MV-4-11 (cell line): ENCODE data around the gene FAM13C.

ENCODE experiments used
- DNase-seq: peaks from one replicate; lab custom pipeline; 2025; lab: John Stamatoyannopoulos, UW

The FAM13C gene

DNA sequence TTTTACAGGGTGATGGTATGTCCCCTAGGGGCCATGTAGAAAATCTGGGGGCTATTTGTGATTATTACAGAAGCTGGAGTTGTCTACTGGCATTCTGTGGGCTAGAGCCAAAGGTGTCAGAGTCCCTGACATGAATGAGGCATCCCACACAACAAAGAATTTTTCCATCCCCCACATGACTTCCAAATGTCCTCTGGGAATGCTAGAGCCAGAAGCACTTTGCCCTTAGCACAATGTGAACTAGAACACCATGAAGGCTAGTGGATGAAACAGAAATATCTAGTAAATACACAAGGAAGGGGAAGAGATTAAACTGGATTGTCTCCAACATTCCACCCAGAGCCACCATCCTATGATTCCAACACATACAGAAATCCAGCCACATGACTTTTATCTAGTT, 46.9 kb downstream of the FAM13C start:
- no peak for DNase-seq

DNA sequence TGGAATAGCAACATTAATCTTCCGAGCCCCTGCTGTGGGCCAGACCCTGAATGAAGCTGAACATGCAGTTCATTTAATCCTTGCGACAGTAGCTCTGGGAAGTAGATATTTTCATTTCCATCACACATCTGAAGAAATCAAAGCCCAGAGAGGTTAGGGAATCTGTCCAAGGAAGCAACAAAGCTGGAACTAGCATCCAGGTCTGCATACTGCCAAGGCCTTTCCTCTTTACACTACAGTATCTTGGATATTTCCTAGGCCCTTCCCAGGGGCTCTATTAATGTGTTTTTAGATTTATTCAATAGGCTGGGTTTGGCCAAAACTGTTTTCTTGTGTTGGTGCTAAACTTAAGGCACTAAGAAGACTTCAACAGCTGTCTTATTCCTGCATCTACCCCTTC, 48.1 kb downstream of the FAM13C start:
- DNase-seq: no peak

DNA sequence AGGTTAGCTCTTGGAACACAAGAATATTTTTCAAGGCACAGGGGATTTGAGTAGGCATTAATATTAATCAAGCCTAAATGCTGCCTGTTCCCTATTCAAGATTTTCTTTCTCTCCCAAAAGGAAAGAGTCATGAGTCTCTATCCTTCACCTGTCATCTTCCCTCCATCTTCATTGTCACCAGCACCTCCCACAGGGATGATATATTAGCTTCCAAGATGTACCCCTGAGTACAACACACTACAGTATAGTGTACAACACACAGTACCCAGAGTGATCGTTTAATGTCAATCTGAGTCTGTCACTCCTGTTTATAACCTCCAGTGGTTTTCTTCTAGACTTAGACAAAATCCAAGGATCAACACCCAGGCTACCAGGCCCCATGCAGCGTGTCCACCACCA, 50.1 kb downstream of the FAM13C start:
- DNase-seq: no peak

DNA sequence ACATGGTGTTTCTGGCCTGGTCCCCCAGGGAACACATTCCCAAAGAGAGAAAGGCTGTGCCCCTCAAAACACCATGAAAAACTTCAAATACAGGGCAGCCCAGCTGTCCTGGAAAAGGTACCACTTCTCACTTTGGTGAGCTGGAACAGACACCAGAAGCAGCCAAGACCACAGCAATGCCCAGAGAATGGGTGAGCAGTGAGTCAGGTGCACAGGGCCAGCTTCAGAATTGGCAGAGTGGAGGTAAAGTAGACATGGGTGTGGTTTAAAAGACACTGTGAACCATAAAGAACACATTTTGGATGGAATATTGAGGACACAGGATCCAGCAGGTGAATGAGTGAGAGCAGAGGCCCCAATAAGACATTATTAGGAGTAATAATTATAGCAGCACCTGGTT, 51.3 kb downstream of the FAM13C start:
- DNase-seq: no peak

DNA sequence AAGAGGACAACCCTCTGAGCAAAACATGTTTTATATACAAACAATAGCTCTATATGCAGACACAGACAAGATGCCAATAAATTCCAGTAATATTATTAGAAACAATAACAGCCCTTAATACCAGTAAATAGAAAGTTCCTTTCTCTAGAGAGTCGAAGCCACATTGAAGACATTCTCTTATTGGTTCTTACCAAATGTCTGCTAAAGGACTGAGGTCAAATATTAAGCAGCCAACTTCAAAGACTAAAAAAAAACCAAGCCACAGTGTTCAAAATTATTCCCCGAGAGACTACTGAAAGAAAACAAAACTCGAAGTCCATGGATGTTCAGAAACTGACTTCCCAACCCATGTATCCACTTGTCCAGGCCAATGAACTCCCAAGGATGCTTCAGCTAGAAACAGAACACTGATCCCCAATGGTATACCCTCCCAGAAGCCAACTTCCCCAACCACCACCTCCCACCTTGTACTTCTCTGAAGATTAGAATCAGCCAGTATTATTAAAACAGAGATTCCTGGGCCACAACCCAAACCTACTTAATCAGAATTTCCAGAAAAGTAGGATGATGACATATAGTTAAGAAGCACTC, 51.9 kb downstream of the FAM13C start:
- DNase-seq: no peak

DNA sequence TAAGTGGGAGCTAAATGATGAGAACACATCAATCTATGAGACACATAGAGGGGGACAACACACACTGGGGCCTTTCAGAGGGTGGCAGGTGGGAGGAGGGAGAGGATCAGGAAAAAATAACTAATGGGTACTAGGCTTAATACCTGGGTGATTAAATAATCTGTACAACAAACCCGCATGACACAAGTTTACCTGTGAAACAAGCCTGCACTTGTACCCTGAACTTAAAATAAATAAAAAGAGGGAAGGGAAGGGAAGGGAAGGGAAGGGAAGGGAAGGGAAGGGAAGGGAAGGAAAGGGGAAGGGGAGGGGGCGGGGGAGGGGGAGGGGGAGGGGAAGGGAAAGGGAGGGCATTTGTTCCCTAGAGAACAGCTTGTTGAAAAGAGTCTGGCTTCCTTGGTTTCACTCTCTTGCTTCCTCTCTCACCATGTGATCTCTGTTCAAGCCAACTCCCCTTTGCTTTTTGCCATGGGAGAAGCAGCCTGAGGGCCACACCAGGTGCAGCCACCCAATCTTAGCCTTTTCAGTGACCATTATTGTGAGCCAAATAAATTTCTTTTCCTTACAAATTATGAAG, 57.7 kb downstream of the FAM13C start:
- no peak for DNase-seq

DNA sequence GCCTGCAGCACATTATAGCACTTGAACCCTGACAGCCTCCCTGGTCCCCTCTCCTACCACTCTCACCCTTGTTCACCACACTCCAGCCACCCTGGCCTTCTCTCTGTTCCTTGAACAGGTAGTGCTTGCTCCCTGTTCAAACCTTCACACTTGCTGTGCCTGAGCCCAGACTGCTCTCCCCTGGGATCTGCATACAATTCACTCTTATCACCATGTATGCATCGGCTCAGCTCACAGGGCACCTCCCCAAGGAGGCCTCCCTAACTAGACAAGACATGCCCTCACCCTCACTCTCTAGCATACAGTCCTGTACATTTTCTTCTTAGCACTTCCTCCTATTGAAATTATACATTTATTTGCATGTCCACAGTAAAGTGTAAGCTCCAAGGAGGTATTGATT, 59.3 kb downstream of the FAM13C start:
- DNase-seq: no peak

DNA sequence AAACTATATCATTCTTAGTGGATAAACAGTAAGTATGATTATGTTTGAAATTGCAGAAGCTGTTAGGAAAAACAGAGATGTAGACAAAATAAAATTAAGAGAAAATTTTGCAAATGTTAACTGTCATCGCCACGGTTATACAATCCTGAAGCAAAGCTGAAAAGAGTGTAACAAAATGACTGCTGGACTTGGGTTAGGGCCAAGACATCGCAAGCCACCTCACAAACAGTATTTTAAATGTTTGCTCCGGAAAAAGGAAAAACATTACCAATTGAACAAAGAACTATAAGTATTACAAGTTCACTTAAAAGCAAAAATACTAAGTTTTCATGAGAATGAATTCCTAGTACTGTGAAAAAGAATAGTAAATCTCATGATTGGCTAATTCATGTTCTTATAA, 60.0 kb downstream of the FAM13C start:
- no peak for DNase-seq

DNA sequence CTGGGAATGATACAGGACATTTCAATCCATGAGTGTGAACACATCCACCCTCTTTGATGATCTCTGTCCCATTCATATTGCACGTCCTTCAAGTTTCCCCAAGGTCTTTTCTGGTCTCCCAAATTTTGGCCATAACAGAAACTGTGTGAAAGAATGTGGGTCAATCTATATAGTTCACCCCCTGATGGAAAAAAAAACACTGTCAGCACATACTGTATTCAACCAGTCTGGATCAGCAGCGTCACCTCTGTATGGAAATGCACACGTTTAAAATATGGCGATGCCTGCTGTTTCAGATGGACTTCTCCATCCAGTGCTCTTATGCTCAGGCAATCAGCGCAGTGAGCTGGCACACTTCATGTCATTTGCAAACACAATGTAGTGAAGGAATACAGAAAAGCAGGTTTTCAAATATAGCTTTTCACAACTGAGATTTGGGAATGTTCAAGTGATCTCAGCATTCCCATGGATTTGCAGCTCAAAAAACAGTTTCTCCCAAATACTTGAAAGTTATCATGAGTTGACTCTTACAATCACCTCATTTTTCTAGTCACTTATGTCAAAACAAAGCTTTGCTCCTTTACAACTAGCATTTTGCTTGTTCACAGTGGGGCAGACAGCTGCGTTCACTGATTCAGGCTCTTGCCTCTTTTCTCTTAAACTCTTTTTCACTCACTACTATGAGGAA, 61.1 kb downstream of the FAM13C start:
- no peak for DNase-seq

DNA sequence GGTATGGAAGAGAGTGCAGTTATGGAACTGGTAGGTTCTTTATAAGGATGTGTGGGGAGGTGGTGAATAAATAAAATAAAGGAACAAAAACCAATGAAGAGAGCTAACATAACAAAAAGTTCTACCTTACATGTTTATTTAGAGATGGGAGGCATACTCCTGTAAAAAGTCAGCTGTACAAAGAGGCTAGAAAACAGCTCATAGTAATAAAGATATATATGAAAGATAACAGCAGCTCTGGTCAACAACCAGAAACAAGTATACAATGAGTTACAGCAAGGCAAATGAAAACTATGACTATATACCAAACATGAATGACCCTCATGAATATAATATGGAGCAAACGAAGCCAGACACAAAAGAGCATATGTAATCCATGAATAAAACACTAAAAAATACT, 62.0 kb downstream of the FAM13C start:
- no peak for DNase-seq

DNA sequence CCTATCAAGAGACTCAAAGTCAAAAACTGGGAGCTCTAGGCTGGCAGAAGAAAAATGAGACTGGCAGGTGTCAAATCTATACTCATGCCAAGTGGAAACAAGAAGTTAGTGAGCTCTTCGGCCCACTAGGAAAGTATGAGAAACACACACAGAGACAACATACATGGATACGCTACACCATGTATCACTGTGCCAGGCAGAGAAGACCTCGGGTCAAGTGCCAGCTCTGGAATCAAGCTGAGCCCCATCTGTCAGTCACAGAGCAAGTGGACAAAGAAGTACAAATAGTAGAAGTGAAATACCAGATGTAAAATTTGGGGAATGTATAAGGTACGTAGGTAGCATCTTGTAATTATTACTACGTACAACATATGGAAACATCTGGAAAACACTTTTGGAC, 62.4 kb downstream of the FAM13C start:
- no peak for DNase-seq

DNA sequence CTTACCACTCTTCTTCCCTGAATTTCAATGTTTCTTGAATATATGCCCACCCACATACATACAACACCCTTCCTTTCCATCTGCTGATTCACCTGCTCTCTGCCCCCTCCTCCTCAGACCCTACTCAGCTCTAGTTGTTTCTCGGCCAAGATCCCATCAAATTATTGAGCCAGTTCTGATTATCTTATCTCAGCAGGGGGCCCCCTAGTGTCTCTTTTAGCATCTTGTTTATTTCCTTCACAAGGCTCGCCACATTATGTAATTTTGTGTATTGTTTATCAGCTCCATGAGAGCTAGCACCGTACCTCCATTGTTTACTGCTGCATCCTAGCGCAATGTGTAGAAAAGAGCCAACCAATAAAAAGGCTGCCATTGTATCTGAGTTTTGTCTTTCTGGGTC, 71.9 kb downstream of the FAM13C start:
- no peak for DNase-seq

DNA sequence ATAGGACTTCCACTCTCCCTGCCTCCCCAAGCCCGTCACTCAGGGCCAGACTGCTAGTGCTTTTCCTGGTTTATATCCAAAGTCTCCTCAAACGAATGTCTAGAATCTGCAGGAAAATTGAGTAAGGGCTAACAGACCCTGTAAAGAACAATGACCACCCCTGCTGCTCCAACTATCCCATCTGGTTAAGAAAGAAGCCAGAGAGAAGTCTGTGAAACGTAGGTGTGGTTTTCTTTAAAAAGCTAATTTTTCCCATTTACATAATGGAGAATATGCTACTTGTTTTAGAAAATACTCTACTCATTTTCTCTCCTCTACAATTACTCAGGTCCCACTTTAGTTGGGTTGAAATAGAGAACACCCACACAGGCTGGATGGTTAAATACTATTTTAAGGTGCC, 72.5 kb downstream of the FAM13C start:
- DNase-seq: no peak

DNA sequence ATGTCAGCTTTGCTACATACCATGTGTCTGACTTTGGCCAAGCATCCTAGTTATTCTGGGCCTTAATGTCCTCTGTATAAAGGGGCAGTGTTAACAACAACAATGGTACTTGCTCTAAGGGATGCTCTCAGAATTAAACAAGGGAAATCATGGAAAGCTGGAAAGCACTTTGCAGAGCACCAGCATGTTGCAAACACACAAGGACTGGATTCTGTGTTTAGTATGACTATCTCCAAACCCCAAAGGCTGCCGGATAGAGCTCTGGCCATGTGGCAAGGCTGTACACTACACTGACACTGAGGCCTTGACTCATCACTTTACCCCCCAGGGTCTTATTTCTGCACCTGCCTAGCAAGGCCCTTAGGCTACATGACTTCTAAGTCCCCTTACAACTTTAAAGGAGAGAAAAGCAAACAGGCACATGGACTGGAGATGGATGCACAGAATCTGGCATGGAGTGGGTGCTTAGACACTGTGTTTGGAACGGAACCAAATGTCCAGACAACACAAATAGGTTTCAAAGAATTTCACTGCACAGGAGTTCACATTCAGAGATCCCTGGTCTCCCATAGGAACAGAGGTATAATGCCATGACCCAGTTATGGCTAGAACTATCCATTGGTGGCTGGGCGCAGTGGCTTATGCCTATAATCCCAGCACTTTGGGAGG, 74.6 kb downstream of the FAM13C start:
- no peak for DNase-seq

DNA sequence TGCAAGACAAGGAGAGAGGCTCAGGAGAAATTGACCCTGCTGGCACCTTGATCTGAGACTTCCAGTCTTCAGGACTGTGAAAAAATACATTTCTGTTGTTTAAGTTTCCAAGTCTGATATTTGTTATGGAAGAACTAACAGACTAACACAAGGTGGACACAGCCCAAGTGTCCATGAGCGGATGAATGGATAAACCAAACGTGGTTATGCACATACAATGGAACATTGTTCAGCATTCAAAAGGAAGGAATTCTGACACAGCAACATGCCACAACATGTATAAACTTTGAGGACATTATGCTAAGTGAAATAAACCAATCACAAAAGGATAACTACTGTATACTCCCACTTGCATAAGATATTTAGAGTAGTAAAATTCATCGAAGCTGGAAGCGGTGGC, 76.5 kb downstream of the FAM13C start:
- no peak for DNase-seq

DNA sequence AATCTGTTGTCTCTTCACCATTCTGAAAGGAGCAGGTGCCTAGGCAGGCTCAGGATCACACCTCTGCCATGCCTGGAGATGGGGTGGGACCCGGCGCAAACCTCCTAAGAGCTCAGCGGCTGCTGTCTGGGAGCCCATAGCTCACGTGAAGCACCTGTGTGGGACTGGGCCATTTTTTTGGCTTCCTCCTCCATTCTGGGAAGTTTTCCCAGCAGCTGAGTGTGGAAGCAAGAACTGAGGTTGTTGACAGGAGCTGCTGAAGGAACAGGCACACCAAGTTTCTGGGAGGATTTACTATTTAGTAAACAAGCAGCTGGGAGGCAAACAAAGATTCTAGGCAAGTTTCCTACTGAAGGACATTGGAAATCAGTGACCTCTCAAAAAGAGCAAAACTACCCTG, 77.3 kb downstream of the FAM13C start:
- DNase-seq: no peak

DNA sequence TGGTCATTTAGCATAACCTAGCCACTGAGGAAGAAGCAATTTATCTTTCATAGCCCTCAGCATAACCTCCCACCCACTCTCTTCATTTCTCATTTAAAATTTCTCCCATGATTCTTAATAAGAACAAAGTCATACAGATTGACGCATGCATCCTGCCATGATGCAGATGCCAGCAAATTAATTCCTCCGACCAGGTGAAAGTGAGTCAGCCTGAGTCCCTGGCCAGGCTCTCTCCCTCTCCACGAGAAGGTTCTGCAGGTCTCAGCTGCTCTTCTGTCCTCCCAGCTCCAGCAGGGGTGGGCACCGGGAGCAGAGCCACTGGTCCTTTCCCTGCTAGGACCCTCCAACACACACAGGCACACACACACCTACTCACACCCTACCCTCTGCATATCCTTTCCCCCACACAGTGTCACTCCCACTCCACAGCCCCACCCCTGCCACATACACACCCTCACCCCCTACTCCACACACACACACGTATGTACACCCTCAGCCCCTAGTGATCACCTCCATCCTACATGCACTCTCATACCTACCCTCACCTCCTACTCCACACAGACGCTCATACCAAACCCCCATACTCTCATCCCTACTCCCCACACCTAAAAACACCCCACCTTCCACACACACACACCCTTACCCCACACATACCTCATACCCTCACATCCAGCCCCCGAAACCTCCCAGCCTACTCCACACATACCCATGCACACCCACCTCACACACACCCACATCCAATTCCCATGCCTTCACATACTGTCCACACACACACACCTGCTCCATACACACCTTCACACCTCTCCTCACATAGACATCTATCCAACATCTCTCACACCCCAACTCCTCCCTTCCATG, 78.0 kb downstream of the FAM13C start:
- DNase-seq: no peak

DNA sequence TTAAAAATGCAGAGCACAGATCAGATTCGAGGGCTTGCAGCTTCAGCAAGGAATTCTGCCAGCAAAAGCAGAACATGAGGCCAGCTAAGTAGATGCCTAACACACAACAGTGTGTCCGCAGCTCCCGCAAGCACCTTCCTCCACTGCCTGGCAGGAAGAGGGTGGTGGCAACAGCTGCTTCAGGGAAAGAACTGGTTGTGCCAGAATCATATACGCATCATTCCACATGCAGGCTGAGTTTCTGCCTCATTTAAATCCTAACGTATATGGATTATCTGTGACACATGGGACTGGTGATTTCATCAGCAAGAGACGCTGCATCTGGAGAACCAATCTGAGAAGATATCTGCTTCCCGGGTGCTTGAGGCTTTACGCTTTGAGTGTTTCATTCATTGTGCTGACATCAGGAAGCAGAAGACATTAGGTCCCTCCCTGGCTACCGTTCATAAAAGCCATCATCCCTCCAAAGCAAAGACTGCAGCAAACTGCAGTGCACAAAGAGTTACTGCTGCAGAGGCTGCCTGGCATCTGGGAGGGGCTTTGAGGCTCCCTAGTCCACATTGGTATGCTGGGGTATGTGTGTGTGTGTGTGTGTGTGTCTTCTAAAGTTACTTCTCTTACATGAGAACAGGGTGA, 78.8 kb downstream of the FAM13C start:
- no peak for DNase-seq

DNA sequence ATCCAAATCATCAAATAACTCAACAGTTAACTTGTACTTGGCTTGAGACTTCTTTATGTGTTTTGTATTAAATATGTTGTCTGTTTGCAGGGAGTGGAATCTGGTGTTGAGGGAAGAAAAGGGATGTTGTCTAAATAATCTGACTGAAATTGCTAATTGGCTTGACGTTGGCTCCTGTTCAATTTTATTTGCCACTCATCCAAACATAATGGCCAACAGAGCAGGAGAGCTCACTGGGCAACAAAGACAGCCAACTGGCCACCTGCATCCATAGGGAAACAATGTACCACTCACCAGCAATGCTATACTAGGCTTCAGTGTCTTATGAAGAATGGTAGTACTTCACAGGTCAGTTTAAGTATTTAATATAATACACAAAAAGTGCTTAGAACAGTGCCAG, 80.5 kb downstream of the FAM13C start:
- no peak for DNase-seq

DNA sequence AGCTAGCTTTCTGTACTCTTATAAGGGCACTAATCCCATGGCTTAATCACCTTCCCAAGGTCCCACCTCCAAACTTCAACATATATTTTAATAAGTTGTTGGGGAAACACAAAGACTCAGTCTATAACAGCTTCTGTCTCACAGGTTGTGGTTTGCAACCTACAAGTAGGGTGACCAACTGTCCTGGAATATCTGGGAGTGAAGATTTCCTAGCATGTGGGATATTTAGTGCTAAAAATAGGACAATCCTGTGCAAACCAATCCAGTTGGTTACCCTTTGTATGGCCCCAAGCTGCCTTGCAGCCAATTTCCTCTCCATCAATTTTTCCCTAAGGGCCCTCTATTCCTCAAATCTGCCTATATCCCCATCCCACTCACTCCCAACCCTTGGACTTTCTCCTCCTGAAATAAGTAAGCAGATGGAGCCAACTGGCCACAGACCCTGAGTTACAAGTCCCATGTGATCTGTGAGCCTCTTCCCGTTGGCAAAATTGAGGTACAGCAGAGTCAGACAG, 82.3 kb downstream of the FAM13C start:
- no peak for DNase-seq

DNA sequence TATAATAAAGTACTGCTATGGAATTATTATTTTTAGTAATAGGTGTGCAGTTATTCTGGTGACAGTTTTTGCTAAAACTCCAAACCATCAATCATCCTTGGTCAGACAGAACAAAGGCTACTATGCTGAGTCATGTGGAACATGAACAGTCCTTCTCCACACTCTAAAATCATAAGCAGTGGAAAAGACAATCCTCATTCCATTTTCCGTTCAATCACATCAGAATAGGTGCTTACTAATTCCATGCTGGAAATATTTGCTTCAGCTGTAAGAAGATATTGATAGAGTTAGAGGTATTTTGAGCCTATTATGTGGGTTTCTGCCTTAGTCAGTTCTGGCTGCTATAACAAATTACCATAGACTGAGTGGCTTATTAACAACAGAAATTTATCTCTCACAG, 82.9 kb downstream of the FAM13C start:
- DNase-seq: no peak

DNA sequence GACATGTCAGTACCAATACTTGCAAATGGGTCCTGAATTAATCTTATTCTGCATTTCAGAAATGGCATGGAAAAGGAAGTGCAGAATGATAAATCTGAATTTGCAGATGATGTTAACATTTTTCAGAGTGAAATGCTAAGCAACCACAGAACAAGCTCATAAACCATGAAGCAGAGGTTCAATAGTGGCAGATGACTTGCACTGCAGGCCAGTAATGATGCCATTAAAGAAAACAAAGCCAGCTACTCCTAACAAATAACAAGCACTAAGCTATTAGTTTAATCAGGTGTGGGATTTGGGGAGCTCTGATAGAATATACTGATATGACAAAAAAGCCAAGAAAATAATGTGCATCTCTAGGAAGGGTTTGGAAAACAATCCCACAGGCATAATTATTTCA, 85.4 kb downstream of the FAM13C start:
- DNase-seq: no peak
